DMS153 treated with DMSO at 0.1 percent for 48 hours (cell line): ENCODE results near the gene SH2B3.

ENCODE experiments used
- DNase-seq: peaks from one replicate; lab custom pipeline; 2025; ENCODE audit not compliant: unreplicated experiment; lab: John Stamatoyannopoulos, UW

Gene SH2B3

DNA sequence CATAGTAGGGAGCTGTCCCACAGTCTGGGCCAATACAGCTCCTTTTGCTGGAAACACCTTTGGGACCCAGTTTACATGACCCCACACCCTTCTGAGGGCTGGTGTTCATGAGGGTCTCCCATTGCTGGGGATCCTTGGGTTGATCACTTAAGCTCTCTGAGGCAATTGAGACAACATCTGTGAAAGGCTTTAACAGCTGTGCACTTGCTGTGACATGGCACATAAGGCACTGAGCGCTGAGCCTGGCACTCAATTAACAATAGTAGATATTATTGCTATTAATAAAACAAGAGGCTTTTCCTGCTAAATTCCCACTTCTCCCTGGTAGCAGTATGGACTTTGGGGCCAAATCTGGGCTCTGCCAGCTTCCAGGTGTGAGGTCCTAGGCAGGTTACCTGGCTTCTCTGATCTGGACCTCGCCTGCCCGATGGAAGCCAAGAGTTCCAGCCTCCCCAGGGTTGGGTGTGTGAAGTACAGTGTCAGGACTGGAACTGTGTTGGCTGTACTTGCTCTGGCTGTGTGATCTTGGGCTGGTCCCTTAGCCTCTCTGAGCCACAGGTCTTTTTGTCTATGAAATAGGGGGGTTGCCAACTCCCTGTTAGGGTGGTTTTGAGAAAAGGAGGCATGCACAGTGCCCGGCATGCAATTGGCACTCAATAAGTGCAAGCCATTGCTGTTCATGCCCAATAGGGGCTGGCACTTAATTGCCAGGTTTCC, 3.1 kb downstream of the SH2B3 start:
- DNase-seq: no peak

- DNase-seq: no peak
Observed at GRCh38 chr12:111409403-111409779, 3.7 kb downstream of the SH2B3 start.

GRCh38 chr12:111409780-111410430, 4.2 kb downstream of the SH2B3 start:
- DNase-seq: no peak

DNA sequence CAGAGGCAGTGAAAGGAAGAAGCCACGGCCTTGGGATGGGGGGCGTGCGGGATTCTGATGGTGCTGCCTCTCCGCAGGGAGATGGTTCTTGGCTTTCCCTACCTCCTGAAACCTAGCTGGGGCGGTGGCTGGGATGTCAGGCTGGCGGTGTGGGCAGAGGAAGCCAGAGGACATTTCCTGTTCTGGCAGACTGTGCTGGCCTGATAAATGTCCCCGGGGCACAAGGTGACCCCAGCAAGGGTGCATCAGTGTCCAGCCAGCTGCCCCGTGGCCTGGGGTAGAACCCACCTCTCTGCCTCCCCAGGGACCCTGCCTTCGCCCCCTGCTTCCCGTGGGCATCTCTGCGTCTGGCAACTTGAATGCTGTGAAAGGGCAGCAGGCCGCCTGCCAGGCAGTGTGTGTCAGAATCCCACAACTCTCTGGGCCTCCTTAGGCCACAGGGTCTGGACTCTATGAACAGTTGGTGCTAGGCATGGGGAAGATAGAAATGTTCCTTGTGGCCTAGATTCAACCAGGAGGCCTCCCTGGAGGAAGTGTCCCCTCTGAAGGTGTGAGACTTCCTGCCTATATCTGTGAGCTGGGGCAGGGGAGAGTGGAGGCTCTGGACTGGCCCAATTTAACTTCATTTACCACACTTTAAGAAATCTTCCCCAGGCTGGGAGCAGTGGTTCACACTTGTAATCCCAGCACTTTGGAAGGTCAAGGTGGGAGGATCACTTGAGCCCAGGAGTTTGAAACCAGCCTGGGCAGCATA, 4.9 kb downstream of the SH2B3 start:
- no peak for DNase-seq

- no peak for DNase-seq
Observed at GRCh38 chr12:111411185-111411764, 5.6 kb downstream of the SH2B3 start.

DNA sequence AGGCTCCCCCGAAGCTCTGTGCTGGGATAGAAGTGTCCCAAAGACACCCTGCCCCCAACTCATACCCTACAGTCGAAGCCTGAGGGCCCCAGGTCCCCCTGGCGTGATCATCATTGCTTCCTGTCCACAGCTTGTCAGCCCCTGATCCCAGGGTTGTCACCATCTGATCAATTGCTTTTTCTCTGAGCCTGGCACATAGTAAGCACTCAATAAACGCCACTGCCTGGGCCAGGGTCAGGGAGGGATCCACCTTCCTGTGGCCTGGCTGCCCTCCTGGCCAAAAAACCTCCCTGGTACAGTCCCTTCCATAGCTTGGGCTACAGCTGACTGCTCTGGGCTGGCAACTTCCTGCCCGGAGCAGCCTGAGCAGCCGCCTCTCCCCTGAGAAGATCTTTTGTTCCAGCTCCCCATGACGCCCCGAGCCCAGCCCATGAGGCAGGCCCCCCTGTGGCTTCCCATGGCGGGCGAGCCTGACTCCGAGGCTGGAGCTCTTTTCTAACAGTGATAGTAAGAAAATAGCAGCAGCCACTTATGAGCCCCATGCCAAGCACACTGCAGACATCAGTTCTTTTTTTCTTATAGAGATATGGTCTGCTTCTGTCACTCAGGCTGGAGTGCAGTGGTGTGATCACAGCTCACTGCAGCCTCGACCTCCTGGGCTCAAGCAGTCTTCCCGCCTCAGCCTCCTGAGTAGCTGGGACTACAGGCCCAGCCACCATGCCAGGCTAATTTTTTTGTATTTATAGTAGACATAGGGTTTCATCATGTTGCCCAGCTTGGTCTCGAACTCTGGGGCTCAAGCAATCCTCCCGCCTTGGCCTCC, 6.5 kb downstream of the SH2B3 start:
- DNase-seq: no peak

GRCh38 chr12:111412830-111413441, 7.2 kb downstream of the SH2B3 start:
- DNase-seq: no peak

DNA sequence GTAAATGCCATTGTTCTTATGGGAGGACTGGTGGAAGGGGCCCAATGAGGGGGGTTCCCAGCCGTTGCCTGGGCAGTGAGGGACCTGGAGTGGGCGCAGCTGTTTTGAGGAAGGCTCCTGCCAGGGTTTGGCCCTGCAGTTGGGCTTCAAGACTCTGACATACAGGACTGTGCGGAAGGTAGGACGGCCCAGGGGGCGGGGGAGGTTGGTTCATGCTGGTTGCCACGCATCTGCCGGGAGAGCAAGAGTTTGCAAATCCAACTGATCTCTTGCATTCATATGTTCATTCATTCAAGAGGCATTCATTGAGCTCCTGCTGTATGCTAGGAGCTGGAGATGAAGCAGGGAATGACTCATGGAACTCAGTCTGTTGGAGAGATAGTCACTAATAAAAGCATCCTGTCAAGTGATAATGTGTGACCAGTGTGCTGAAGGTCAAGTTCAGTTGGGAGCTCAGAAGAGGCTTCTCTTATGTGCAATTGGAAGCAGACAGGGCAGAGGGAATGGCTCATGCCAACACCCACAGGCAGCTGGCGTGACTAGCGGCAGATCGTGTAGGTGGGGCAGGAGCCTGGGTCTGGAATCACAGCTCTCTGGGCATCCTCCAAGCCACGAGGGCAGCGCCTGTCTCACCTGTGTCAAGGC, 7.8 kb downstream of the SH2B3 start:
- DNase-seq: no peak

DNA sequence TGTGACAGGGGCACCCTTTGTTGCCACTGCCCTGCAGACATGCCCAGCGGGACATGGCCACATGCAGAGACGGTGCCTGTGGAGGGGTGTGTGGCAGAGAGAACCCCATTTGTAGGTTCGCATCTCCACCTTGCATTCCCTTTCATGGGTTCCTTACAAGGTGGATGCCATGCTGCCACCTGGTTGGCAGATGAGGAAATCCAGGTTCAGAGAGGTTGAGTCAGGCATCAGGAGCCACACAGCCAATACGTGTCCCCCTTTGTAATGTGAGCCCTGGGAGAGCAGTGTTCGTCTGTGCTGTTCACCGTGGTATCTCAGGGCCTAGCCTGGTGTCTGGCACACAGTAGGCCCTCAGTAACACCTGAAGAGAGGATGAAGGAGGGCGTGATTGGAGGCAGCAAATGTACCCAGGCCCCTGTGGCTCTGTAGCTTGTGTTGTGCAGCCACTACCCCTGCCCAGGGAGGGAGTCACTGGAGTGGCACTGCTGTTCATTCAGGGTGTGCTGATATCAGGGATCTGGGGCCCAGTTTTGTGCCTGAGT, 9.1 kb downstream of the SH2B3 start:
- no peak for DNase-seq

- no peak for DNase-seq
Observed at GRCh38 chr12:111417290-111417689, 11.6 kb downstream of the SH2B3 start.

DNA sequence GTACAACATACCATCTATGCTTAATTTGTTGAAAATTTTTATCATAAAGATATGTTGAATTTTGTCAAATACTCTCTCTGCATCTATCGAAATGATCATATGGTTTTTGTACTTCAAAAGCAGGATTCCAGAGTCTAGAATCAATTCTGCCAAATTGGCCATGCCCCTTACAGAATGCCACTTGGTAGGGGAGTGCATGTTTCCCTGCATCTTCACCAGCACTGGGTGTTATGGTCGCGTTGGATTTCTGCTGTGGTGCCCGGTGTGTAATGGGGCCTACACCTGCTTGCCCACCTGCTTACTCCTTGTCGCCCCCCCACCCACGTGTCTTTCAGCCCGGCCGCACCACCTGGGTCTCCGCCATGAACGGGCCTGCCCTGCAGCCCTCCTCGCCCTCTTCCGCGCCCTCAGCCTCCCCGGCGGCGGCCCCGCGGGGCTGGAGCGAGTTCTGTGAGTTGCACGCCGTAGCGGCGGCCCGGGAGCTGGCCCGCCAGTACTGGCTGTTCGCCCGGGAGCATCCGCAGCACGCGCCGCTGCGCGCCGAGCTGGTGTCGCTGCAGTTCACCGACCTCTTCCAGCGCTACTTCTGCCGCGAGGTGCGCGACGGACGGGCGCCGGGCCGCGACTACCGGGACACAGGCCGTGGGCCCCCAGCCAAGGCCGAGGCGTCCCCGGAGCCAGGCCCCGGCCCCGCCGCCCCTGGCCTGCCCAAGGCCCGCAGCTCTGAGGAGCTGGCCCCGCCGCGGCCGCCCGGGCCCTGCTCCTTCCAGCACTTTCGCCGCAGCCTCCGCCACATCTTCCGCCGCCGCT, 12.3 kb downstream of the SH2B3 start:
- DNase-seq: no peak

GRCh38 chr12:111418594-111418880, 12.8 kb downstream of the SH2B3 start:
- DNase-seq: no peak

DNA sequence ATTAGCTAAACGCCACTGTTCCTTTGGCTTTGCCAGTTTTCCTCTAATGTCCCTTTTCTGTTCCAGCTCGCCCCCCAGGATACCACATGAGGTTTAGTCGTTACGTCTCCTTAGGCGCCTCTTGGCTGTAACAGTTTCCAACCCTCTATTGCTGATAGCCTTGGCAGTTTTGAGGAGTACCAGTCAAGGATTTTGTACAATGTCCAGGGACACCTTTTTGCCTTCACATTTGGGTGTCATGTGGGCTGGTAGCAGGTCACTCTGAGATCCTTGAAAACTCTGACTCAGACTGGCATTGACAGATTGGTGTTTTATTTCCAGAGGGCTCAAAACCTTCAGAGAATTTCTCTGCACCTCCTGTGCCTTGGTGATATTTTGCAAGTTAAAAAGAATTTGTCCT, 14.1 kb downstream of the SH2B3 start:
- no peak for DNase-seq

DNA sequence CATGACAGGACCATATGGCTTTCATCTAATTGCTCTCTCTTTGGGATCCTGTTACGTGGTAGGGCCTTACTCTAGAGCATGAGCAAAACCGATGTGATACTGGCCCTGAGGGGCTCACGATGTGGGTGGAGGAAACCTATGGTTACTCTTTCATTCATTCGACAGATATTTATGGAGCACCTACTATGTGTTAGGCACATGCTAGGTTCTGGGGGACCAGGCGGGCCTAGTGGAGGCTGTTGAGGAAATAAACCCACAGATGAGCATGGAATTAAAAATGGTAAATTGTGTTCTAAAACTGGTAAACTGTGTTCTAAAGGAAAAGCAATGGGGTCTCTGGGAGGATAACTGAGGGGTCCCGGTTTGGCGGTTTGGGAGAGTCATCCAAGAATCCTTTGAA, 14.8 kb downstream of the SH2B3 start:
- DNase-seq: no peak

DNA sequence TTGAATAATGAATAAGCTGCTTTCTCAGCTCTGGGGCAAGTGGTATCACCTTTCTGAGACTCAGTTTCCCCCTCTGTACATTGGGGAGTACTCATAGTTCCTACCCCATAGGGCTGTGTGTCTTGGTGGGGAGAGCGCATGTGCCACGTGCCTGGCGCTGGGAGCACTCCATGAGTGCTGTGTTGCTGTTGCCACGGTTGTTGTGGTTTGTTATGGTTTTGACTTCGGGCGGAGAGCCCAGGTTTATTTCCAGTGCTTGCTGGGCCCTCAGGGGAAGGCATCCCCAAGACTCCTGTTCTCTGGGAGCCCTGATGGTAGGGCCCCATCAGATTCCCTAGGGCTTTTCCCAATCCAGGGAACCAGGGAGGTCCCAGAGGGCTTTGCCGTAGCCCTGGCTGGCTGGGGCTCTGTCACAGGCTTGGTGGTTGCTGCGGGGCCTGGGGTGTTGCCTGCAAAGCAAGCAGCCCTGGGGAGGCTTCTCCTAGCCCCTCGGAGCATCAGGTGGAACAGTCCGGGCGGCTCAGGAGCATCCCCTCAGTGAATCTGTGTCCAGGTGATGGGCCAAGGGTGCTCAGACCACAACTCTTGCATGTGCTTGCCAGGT, 18.6 kb downstream of the SH2B3 start:
- DNase-seq: no peak

- no peak for DNase-seq
Observed at GRCh38 chr12:111424793-111425251, 19.1 kb downstream of the SH2B3 start.

GRCh38 chr12:111425655-111426054, 19.9 kb downstream of the SH2B3 start:
- no peak for DNase-seq

DNA sequence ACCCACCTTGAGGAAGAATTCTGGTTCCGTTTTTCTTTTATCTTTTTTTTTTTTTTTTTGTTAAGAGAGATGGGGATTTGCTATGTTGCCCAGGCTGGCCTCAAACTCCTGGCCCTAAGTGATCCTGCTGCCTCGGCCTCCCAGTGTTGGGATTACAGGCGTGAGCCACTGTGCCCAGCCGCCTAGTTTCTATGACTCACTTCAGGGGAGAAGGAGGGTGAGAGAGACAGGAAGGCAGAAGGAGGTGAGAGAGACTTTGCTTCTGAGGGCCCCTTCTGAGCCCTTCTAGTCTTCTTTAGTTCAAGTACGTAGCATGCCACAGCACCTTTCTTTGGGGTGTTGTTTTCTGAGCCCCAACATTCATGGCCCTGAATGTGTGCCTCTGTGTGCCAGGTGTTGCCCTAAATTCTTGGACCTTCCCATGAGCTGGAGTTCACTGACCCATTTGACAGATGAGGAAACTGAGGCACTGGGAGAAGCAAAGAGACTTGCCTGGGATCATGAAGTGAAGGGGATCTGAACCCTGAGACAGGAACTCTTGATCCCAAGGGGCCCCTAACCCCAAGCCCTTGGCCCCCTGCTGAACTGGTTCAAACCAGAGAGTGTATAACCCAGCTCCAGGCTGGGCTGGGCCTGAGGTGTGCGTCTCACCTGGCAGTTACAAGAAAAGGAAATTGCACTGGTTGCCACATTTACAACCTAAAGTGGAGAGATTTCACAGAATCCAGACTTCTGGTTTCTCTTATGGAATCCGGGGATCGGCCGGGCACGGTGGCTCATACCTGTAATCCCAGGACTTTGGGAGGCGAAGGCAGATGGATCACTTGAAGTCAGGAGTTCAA, 20.8 kb downstream of the SH2B3 start:
- no peak for DNase-seq
